C4-2B (cell line): ENCODE results near the gene EVA1A.

ENCODE experiments used
- CTCF ChIP-seq: fragments of 450-650 bp; conservative IDR thresholded peaks from 2 replicates; pipeline ENCODE4 v1.5.1; 2017; ENCODE audit warnings: mild to moderate bottlenecking
- ZFX ChIP-seq: fragments of 450-650 bp; IDR thresholded peaks from 2 replicates; pipeline ENCODE4 v1.6.1; 2017

DNA sequence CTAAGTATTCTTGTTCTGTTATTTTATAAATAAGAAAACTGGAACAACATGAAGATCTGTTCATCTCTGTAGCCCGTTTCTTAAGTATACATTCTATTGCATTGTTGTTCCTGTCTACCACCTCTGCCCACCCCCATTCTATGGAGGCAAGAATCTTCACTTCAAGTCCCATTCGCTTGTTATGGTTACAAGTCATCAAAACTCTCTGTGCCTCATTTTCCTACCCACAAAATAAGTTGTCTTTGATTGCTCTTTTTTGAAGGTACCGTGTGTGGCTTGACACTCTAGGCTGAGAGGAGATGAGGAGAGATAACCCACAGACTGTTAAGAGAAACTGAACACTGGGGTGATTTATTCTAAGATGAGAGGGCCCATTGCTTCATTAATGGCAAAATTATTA, 2.9 kb upstream of the EVA1A start:
- TF ChIP-seq CTCF = no peak
- no peak for TF ChIP-seq ZFX
